ENCODE data around the gene JAG1. TPM values are rescaled to one million over a fixed set of nuclear protein-coding genes. Genes with fewer than 3 reads are reported as not detected.
"Not testable (repeated sequence)": the region's sequence is repeated elsewhere in the genome, so short reads cannot be mapped to it uniquely, and the experiment has no call there.

The JAG1 gene
- total and polyA plus RNA-seq, 2 of the 4 experiments (the other 2 are of a cell fraction) = 10.2 to 22.6 TPM

- WGBS, 2 experiments (ENCODE audit: extremely low coverage in 2 of 2, insufficient read length in 1 of 2) = no CpG with 5 or more reads among the region's 5 CpGs
- in situ Hi-C loops (cut with MboI; ENCODE audit: low sequenced_read_pairs); H3K23ac ChIP-seq (ENCODE audit: low read depth, low read length); H3K56ac ChIP-seq (ENCODE audit: extremely low read depth, insufficient read depth, low read length); ATAC-seq (ENCODE audit: low read depth); H3K18ac ChIP-seq (ENCODE audit: low read depth, low read length); intact Hi-C loops (cut with micrococcal nuclease); H2AK5ac ChIP-seq (ENCODE audit: low read depth, low read length); H2BK20ac ChIP-seq (ENCODE audit: low read depth, low read length); H2BK15ac ChIP-seq (ENCODE audit: low read depth, low read length); H4K20me1 ChIP-seq (ENCODE audit: insufficient read depth, low read length); H3K27ac ChIP-seq (ENCODE audit: insufficient read depth, low read length); dilution Hi-C loops (cut with HindIII; ENCODE audit: low sequenced_read_pairs, unreplicated experiment); H4K8ac ChIP-seq (ENCODE audit: low read depth in 2 of 2, low read length in 2 of 2); CTCF ChIA-PET; H2BK120ac ChIP-seq (ENCODE audit: low read depth, low read length); H3K9me3 ChIP-seq (ENCODE audit: control insufficient read depth, insufficient read depth, low read length); DNase-seq; H4K91ac ChIP-seq (ENCODE audit: insufficient read depth, low read depth, low read length); H3K4me2 ChIP-seq (ENCODE audit: low read depth, low read length); H2AK9ac ChIP-seq (replicated peaks; ENCODE audit: low read depth, low read length, poor library complexity); BruUV-seq (replicated peaks); H3K4ac ChIP-seq (ENCODE audit: low read depth, low read length); H3K9ac ChIP-seq (ENCODE audit: low read depth, low read length); POLR2A ChIA-PET (ENCODE audit: unreplicated experiment); H2AFZ ChIP-seq (replicated peaks; ENCODE audit: low read length, poor library complexity); H2BK5ac ChIP-seq (ENCODE audit: low read depth, low read length, poor library complexity, severe bottlenecking); H3K36me3 ChIP-seq (ENCODE audit: control insufficient read depth, insufficient read depth, low read length); H3K27me3 ChIP-seq (ENCODE audit: control insufficient read depth, insufficient read depth, low read length); H3K14ac ChIP-seq (replicated peaks; ENCODE audit: low read depth, low read length); H3K4me3 ChIP-seq (ENCODE audit: insufficient read depth, low read depth, low read length); H3K79me1 ChIP-seq (ENCODE audit: low read depth in 1 of 2, low read length in 2 of 2); H4K5ac ChIP-seq (ENCODE audit: low read depth, low read length): not testable (repeated sequence)
- peaks cover 14% of the 10 kb centered on the region for H3K4me1 ChIP-seq (ENCODE audit: control insufficient read depth, insufficient read depth, low read length)
- peaks cover 11% of the 10 kb centered on the region for H3K9me1 ChIP-seq (ENCODE audit: insufficient read depth, low read length)
These were observed 60.4 kb downstream of the JAG1 start for GRCh38 chr20:10613426-10613825.

Measured in IMR-90 (cell line).